GM12878 (cell line): ENCODE results near the gene ULBP3. TPM values are rescaled to one million over a fixed set of nuclear protein-coding genes. Genes with fewer than 3 reads are reported as not detected.

Experiments used
- CHD2 ChIP-seq: IDR thresholded peaks from 2 replicates; pipeline ENCODE4 v1.6.1; 2011; ENCODE audit warnings: low read depth, low read length, improper control_type of control experiment, borderline replicate concordance
- CHD4 ChIP-seq: fragments of 200-600 bp; sonication (generic); IDR thresholded peaks from 2 replicates; pipeline ENCODE4 v1.6.1; 2016; ENCODE audit warnings: mild to moderate bottlenecking
- DPF2 ChIP-seq: fragments of 450-650 bp; IDR thresholded peaks from 2 replicates; pipeline ENCODE4 v1.6.1; 2017; ENCODE audit warnings: mild to moderate bottlenecking
- FOXM1 ChIP-seq: IDR thresholded peaks from 2 replicates; pipeline ENCODE4 v1.6.1; 2012; ENCODE audit warnings: low read depth, mild to moderate bottlenecking, inconsistent platforms, low read length, moderate library complexity
- KLF5 ChIP-seq: fragments of 450-650 bp; IDR thresholded peaks from 2 replicates; pipeline ENCODE4 v1.6.1; 2014; ENCODE audit warnings: mild to moderate bottlenecking; ENCODE audit not compliant: partially characterized antibody
- POU2F2 ChIP-seq: IDR thresholded peaks from 3 replicates; pipeline ENCODE4 v1.6.1; 2011; ENCODE audit warnings: low read depth, mild to moderate bottlenecking, low read length, borderline replicate concordance
- TCF12 ChIP-seq: IDR thresholded peaks from 2 replicates; pipeline ENCODE4 v1.6.1; 2011; ENCODE audit warnings: low read depth, mild to moderate bottlenecking, low read length
- ZBED1 ChIP-seq: IDR thresholded peaks from 2 replicates; pipeline ENCODE4 v1.6.1; 2016; ENCODE audit warnings: borderline replicate concordance
- polyA plus RNA-seq, 11 experiments: library from polyadenylated mRNA; depleted of rRNA in 4 of 11; unstranded in 6 of 11; stranded (reverse) in 5 of 11; fragments of >200 nt; fragmentation: Nextera tagmentation in 4 of 11; fragmentation: Illumina TruSeq in 1 of 11; extraction: Ambion mirVana in 4 of 11; extraction: Trizol in 1 of 11; gene quantifications; 1 replicate in 1 of 11; 2 replicates in 10 of 11; pipeline versions ENCODE4 v1.2.1 to v1.2.3, GENCODE V29; 2011 to 2016; ENCODE audit warnings: inconsistent platforms in 2 of 11, missing spikeins in 2 of 11, low read depth in 1 of 11
- total RNA-seq, 4 experiments: library from RNA; depleted of rRNA in 3 of 4; stranded (reverse); fragments of >200 nt in 3 of 4; fragmentation: Illumina TruSeq in 1 of 4; extraction: Trizol in 1 of 4; gene quantifications; 2 replicates each; pipeline versions ENCODE4 v1.2.1 to v1.2.3, GENCODE V29; 2013 to 2021
- TF ChIP-seq, protein P1 (sequence below): fragments of 450-650 bp; IDR thresholded peaks from 2 replicates; pipeline ENCODE4 v1.6.1; 2017; ENCODE audit warnings: mild to moderate bottlenecking, moderate library complexity
- TF ChIP-seq, protein P2 (sequence below): fragments of 450-650 bp; IDR thresholded peaks from 2 replicates; pipeline ENCODE4 v1.6.1; 2017; ENCODE audit warnings: antibody characterized with exemption, mild to moderate bottlenecking, moderate library complexity
- TF ChIP-seq, protein P3 (sequence below): IDR thresholded peaks from 2 replicates; pipeline ENCODE4 v1.6.1; 2011; ENCODE audit warnings: low read depth, low read length, improper control_type of control experiment, borderline replicate concordance
- TF ChIP-seq, protein P4 (sequence below): IDR thresholded peaks from 2 replicates; pipeline ENCODE4 v1.6.1; 2012; ENCODE audit warnings: mild to moderate bottlenecking, low read depth, low read length
- TF ChIP-seq, protein P5 (sequence below): fragments of 450-650 bp; formaldehyde crosslinking; IDR thresholded peaks from 2 replicates; pipeline ENCODE4 v1.5.0; 2022; ENCODE audit warnings: mild to moderate bottlenecking, missing genetic modification characterization

The ULBP3 gene
- total and polyA plus RNA-seq, 10 of the 15 experiments (the other 5 are each of a cell fraction or from before 2014, with no cell fraction given), result 0.08 to 0.16 TPM; not detected in 8

DNA sequence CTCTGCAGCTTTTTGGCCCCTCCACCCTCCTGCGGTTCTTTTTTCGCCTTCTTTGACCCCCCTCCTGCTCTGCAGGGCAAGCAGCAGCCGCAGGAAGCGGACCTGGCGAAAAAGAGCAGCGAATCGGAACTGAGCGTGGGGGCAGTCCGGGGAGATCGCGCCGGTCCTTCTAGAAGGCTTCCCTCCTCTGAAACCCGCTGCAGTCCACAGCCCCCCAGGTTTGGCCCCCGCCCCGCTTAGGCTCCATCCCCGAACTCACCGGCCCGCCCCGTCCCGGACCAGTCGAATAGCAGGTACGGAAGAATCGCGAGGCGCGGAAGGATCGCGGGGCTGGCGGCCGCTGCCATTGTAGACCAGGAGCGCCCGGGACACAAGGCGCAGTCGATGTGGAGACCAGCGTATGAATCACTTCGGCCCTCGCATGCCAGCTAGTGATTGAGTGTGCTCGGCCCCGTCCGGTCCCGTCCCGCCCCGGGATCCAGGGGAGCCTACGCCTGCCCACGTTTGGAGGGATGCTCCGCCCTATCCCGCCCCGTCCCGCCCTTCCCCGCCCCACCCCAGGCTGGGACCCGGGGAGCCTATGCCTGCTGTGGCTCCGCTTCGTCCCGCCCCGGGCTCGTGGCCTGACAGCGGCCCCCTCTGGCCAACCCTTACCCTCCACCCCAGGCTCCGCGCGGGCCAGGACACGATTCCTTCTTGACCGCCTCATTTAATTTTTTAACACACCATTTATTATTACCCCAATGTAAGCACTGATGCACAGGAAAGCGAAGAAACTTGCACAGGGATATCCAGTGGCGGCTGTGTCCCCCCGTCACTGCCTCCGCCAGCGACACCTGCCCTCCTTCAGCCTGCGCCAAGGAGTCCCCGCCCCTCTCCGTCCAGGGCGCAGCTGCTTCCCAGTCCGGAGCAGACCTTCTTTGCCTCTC lies at the start of gene ULBP3 (continued):
- TF ChIP-seq, protein P1, sequence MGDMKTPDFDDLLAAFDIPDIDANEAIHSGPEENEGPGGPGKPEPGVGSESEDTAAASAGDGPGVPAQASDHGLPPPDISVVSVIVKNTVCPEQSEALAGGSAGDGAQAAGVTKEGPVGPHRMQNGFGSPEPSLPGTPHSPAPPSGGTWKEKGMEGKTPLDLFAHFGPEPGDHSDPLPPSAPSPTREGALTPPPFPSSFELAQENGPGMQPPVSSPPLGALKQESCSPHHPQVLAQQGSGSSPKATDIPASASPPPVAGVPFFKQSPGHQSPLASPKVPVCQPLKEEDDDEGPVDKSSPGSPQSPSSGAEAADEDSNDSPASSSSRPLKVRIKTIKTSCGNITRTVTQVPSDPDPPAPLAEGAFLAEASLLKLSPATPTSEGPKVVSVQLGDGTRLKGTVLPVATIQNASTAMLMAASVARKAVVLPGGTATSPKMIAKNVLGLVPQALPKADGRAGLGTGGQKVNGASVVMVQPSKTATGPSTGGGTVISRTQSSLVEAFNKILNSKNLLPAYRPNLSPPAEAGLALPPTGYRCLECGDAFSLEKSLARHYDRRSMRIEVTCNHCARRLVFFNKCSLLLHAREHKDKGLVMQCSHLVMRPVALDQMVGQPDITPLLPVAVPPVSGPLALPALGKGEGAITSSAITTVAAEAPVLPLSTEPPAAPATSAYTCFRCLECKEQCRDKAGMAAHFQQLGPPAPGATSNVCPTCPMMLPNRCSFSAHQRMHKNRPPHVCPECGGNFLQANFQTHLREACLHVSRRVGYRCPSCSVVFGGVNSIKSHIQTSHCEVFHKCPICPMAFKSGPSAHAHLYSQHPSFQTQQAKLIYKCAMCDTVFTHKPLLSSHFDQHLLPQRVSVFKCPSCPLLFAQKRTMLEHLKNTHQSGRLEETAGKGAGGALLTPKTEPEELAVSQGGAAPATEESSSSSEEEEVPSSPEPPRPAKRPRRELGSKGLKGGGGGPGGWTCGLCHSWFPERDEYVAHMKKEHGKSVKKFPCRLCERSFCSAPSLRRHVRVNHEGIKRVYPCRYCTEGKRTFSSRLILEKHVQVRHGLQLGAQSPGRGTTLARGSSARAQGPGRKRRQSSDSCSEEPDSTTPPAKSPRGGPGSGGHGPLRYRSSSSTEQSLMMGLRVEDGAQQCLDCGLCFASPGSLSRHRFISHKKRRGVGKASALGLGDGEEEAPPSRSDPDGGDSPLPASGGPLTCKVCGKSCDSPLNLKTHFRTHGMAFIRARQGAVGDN, result no peak
- no peak for TF ChIP-seq DPF2
- TF ChIP-seq, protein P2, sequence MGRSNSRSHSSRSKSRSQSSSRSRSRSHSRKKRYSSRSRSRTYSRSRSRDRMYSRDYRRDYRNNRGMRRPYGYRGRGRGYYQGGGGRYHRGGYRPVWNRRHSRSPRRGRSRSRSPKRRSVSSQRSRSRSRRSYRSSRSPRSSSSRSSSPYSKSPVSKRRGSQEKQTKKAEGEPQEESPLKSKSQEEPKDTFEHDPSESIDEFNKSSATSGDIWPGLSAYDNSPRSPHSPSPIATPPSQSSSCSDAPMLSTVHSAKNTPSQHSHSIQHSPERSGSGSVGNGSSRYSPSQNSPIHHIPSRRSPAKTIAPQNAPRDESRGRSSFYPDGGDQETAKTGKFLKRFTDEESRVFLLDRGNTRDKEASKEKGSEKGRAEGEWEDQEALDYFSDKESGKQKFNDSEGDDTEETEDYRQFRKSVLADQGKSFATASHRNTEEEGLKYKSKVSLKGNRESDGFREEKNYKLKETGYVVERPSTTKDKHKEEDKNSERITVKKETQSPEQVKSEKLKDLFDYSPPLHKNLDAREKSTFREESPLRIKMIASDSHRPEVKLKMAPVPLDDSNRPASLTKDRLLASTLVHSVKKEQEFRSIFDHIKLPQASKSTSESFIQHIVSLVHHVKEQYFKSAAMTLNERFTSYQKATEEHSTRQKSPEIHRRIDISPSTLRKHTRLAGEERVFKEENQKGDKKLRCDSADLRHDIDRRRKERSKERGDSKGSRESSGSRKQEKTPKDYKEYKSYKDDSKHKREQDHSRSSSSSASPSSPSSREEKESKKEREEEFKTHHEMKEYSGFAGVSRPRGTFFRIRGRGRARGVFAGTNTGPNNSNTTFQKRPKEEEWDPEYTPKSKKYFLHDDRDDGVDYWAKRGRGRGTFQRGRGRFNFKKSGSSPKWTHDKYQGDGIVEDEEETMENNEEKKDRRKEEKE, result no peak
- no peak for TF ChIP-seq POU2F2
- TF ChIP-seq, protein P3, sequence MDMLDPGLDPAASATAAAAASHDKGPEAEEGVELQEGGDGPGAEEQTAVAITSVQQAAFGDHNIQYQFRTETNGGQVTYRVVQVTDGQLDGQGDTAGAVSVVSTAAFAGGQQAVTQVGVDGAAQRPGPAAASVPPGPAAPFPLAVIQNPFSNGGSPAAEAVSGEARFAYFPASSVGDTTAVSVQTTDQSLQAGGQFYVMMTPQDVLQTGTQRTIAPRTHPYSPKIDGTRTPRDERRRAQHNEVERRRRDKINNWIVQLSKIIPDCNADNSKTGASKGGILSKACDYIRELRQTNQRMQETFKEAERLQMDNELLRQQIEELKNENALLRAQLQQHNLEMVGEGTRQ, result no peak
- no peak for TF ChIP-seq TCF12
- peak; percentile 45; the same call in 1 of the 2 replicates for TF ChIP-seq CHD2
- no peak for TF ChIP-seq CHD4
- no peak for TF ChIP-seq FOXM1
- no peak for TF ChIP-seq KLF5
- TF ChIP-seq, protein P4, sequence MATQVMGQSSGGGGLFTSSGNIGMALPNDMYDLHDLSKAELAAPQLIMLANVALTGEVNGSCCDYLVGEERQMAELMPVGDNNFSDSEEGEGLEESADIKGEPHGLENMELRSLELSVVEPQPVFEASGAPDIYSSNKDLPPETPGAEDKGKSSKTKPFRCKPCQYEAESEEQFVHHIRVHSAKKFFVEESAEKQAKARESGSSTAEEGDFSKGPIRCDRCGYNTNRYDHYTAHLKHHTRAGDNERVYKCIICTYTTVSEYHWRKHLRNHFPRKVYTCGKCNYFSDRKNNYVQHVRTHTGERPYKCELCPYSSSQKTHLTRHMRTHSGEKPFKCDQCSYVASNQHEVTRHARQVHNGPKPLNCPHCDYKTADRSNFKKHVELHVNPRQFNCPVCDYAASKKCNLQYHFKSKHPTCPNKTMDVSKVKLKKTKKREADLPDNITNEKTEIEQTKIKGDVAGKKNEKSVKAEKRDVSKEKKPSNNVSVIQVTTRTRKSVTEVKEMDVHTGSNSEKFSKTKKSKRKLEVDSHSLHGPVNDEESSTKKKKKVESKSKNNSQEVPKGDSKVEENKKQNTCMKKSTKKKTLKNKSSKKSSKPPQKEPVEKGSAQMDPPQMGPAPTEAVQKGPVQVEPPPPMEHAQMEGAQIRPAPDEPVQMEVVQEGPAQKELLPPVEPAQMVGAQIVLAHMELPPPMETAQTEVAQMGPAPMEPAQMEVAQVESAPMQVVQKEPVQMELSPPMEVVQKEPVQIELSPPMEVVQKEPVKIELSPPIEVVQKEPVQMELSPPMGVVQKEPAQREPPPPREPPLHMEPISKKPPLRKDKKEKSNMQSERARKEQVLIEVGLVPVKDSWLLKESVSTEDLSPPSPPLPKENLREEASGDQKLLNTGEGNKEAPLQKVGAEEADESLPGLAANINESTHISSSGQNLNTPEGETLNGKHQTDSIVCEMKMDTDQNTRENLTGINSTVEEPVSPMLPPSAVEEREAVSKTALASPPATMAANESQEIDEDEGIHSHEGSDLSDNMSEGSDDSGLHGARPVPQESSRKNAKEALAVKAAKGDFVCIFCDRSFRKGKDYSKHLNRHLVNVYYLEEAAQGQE, result no peak
- no peak for TF ChIP-seq ZBED1
- TF ChIP-seq, protein P5, sequence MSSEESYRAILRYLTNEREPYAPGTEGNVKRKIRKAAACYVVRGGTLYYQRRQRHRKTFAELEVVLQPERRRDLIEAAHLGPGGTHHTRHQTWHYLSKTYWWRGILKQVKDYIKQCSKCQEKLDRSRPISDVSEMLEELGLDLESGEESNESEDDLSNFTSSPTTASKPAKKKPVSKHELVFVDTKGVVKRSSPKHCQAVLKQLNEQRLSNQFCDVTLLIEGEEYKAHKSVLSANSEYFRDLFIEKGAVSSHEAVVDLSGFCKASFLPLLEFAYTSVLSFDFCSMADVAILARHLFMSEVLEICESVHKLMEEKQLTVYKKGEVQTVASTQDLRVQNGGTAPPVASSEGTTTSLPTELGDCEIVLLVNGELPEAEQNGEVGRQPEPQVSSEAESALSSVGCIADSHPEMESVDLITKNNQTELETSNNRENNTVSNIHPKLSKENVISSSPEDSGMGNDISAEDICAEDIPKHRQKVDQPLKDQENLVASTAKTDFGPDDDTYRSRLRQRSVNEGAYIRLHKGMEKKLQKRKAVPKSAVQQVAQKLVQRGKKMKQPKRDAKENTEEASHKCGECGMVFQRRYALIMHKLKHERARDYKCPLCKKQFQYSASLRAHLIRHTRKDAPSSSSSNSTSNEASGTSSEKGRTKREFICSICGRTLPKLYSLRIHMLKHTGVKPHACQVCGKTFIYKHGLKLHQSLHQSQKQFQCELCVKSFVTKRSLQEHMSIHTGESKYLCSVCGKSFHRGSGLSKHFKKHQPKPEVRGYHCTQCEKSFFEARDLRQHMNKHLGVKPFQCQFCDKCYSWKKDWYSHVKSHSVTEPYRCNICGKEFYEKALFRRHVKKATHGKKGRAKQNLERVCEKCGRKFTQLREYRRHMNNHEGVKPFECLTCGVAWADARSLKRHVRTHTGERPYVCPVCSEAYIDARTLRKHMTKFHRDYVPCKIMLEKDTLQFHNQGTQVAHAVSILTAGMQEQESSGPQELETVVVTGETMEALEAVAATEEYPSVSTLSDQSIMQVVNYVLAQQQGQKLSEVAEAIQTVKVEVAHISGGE (CRISPR knock-in tag), result no peak
